ENCODE data around the gene ARSG. TPM values are rescaled to one million over a fixed set of nuclear protein-coding genes. Genes with fewer than 3 reads are reported as not detected.

Gene ARSG
- total and polyA plus RNA-seq, 2 of the 13 experiments (the other 11 are each of a cell fraction or from before 2014, with no cell fraction given), result 3.7 to 15.2 TPM

GRCh38 chr17:68391561-68392268 is 100.4 kb downstream of the ARSG start (continued):
- TF ChIP-seq TFAP4 (IDR thresholded peaks at IDR 0.05; ENCODE audit: borderline replicate concordance, low read depth) (0 out of 2 replicates have a peak, but pooled peaks have one; percentile 8), ZFY (CRISPR knock-in tag; IDR thresholded peaks at IDR 0.05) (peak; percentile 36; the same call in 1 of the 2 replicates), RXRA (CRISPR knock-in tag; IDR thresholded peaks at IDR 0.05) (peak; percentile 73), GATA4 (IDR thresholded peaks at IDR 0.05; ENCODE audit: borderline replicate concordance, low read depth) (peak; percentile 65; the same call in 1 of the 2 replicates), ZNF782 (CRISPR knock-in tag; IDR thresholded peaks at IDR 0.05; ENCODE audit: borderline replicate concordance) (0 out of 2 replicates have a peak, but pooled peaks have one; percentile 50), ERF (CRISPR knock-in tag; IDR thresholded peaks at IDR 0.05) (peak; percentile 78; the same call in 1 of the 2 replicates), ATRX (CRISPR knock-in tag; IDR thresholded peaks at IDR 0.05; ENCODE audit: borderline replicate concordance) (no peak), ZNF549 (CRISPR knock-in tag; IDR thresholded peaks at IDR 0.05) (peak; percentile 68; the same call in 1 of the 2 replicates), ZNF30 (CRISPR knock-in tag; IDR thresholded peaks at IDR 0.05) (no peak), SP4 (CRISPR knock-in tag; IDR thresholded peaks at IDR 0.05) (0 out of 2 replicates have a peak, but pooled peaks have one; percentile 31), NFE2L2 (IDR thresholded peaks at IDR 0.05; ENCODE audit: low read length) (0 out of 2 replicates have a peak, but pooled peaks have one; percentile 9), FOXK1 (CRISPR knock-in tag; IDR thresholded peaks at IDR 0.05; ENCODE audit: borderline replicate concordance, low read depth) (peak; percentile 51; the same call in 1 of the 2 replicates), HES4 (CRISPR knock-in tag; IDR thresholded peaks at IDR 0.05; ENCODE audit: borderline replicate concordance) (no peak), ELF3 (CRISPR knock-in tag; IDR thresholded peaks at IDR 0.05) (peak; percentile 64), MED1 (CRISPR knock-in tag; IDR thresholded peaks at IDR 0.05) (peak; percentile 98), ZBTB20 (CRISPR knock-in tag; IDR thresholded peaks at IDR 0.05; ENCODE audit: borderline replicate concordance, low read depth) (0 out of 2 replicates have a peak, but pooled peaks have one; percentile 15), NRL (CRISPR knock-in tag; IDR thresholded peaks at IDR 0.05; ENCODE audit: borderline replicate concordance) (no peak; the same call in 1 of the 2 replicates), ZNF343 (CRISPR knock-in tag; IDR thresholded peaks at IDR 0.05) (0 out of 2 replicates have a peak, but pooled peaks have one; percentile 56), UBTF (CRISPR knock-in tag; IDR thresholded peaks at IDR 0.05) (peak; percentile 38; the same call in 1 of the 2 replicates), KDM5B (CRISPR knock-in tag; IDR thresholded peaks at IDR 0.05; ENCODE audit: borderline replicate concordance) (peak; percentile 52), RXRB (CRISPR knock-in tag; IDR thresholded peaks at IDR 0.05; ENCODE audit: borderline replicate concordance) (peak; percentile 77)
- TF ChIP-seq, protein P1, sequence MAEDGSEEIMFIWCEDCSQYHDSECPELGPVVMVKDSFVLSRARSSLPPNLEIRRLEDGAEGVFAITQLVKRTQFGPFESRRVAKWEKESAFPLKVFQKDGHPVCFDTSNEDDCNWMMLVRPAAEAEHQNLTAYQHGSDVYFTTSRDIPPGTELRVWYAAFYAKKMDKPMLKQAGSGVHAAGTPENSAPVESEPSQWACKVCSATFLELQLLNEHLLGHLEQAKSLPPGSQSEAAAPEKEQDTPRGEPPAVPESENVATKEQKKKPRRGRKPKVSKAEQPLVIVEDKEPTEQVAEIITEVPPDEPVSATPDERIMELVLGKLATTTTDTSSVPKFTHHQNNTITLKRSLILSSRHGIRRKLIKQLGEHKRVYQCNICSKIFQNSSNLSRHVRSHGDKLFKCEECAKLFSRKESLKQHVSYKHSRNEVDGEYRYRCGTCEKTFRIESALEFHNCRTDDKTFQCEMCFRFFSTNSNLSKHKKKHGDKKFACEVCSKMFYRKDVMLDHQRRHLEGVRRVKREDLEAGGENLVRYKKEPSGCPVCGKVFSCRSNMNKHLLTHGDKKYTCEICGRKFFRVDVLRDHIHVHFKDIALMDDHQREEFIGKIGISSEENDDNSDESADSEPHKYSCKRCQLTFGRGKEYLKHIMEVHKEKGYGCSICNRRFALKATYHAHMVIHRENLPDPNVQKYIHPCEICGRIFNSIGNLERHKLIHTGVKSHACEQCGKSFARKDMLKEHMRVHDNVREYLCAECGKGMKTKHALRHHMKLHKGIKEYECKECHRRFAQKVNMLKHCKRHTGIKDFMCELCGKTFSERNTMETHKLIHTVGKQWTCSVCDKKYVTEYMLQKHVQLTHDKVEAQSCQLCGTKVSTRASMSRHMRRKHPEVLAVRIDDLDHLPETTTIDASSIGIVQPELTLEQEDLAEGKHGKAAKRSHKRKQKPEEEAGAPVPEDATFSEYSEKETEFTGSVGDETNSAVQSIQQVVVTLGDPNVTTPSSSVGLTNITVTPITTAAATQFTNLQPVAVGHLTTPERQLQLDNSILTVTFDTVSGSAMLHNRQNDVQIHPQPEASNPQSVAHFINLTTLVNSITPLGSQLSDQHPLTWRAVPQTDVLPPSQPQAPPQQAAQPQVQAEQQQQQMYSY (CRISPR knock-in tag; IDR thresholded peaks at IDR 0.05), result no peak
- TF ChIP-seq, protein P2, sequence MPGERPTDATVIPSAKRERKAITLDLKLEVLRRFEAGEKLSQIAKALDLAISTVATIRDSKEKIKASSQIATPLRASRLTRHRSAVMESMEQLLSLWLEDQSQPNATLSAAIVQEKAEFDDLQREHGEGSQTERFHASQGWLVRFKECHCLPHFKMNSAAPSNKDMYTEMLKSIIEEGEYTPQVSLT (CRISPR knock-in tag; IDR thresholded peaks at IDR 0.05; ENCODE audit: borderline replicate concordance, low read depth), result no peak
